ENCODE data around the gene RTP1. TPM values are rescaled to one million over a fixed set of nuclear protein-coding genes. Genes with fewer than 3 reads are reported as not detected.

The RTP1 gene
- polyA plus RNA-seq, 1 of the 3 experiments (the other 2 are of a cell fraction), result not detected

GRCh38 chr3:187181454-187182170 lies 15.7 kb upstream of the RTP1 start:
- Histone ChIP-seq H4K20me1 (ENCODE audit: insufficient read depth) (no peaks in the 10 kb centered on the region), H3K79me2 (ENCODE audit: insufficient read depth) (no peaks in the 10 kb centered on the region), H3K27me3 (ENCODE audit: insufficient read depth) (no peaks in the 10 kb centered on the region), H3K9me2 (no peaks in the 10 kb centered on the region), H3K4me2 (no peak overlapping the region), H3K4me1 (ENCODE audit: control insufficient read depth in 1 of 2, insufficient read depth in 2 of 2, low read depth in 1 of 2, low read length in 1 of 2) (peaks cover 0 to 13% of the 10 kb centered on the region in 2 experiments; a peak in 1 of 4 replicates), H3K9me3 (no peaks in the 10 kb centered on the region), H3K27ac (ENCODE audit: low read depth in 2 of 2, low read length in 1 of 2) (no peak overlapping the region), H3K36me3 (replicated peaks in 1 of 2; ENCODE audit: control insufficient read depth in 1 of 2, insufficient read depth in 2 of 2, low read length in 1 of 2) (no peaks in the 10 kb centered on the region), H3K4me3 (ENCODE audit: low read depth in 2 of 2, low read length in 1 of 2) (no peak overlapping the region), H3F3A (replicated peaks; ENCODE audit: insufficient read depth) (no peaks in the 10 kb centered on the region), H3K9ac (no peak overlapping the region), H2AFZ (ENCODE audit: low read depth) (no peak overlapping the region)
- WGBS (ENCODE audit: low lambda C conversion rate), result 81% methylated on average over 6 of the region's 7 CpGs
- TF ChIP-seq TEAD4 (IDR thresholded peaks at IDR 0.05; ENCODE audit: borderline replicate concordance, insufficient read depth), result no peak
- TF ChIP-seq ZBTB33 (IDR thresholded peaks at IDR 0.05; ENCODE audit: borderline replicate concordance, low read depth), result no peak
- no peak for TF ChIP-seq USF2 (IDR thresholded peaks at IDR 0.05; ENCODE audit: borderline replicate concordance, low read depth, low read length)
- TF ChIP-seq USF1 (IDR thresholded peaks at IDR 0.05; ENCODE audit: borderline replicate concordance, low read depth), result no peak
- TF ChIP-seq POLR2AphosphoS5 (IDR thresholded peaks at IDR 0.05; ENCODE audit: low read depth, low read length), result no peak
- no peak for TF ChIP-seq PBX3 (IDR thresholded peaks at IDR 0.05)
- TF ChIP-seq YY1 (IDR thresholded peaks at IDR 0.05; ENCODE audit: low read depth), result no peak
- no peak for TF ChIP-seq EZH2phosphoT487 (IDR thresholded peaks at IDR 0.05; ENCODE audit: borderline replicate concordance, low read depth)
- no peak for TF ChIP-seq JUND (IDR thresholded peaks at IDR 0.05)
- no peak for TF ChIP-seq NFIC (IDR thresholded peaks at IDR 0.05; ENCODE audit: borderline replicate concordance)
- no peak for TF ChIP-seq RAD21 (IDR thresholded peaks at IDR 0.05; ENCODE audit: low read length)
- no peak for TF ChIP-seq TCF12 (IDR thresholded peaks at IDR 0.05)
- no peak for TF ChIP-seq MEF2A (IDR thresholded peaks at IDR 0.05; ENCODE audit: borderline replicate concordance, low read depth)
- TF ChIP-seq FOXM1 (IDR thresholded peaks at IDR 0.05; ENCODE audit: low read depth), result no peak
- TF ChIP-seq TAF1 (IDR thresholded peaks at IDR 0.05; ENCODE audit: borderline replicate concordance, low read depth, low read length), result no peak
- TF ChIP-seq RFX5 (IDR thresholded peaks at IDR 0.05; ENCODE audit: low read length), result no peak
- no peak for TF ChIP-seq IRF3 (IDR thresholded peaks at IDR 0.05; ENCODE audit: low read depth, low read length)
- TF ChIP-seq FOSL2 (IDR thresholded peaks at IDR 0.05; ENCODE audit: borderline replicate concordance, low read depth), result no peak
- ChIA-PET POLR2A (no interaction called here), CTCF (interaction anchor here (1.0 to 1.6 kb wide), 3 partner anchors 17 to 333 kb away, joined by 3 to 5 read pairs (median 4); no protein-coding TSS in a partner anchor)
- DNase-seq, result no peak
